ENCODE results near the gene NLRP3.
"Not testable (repeated sequence)": the region's sequence is repeated elsewhere in the genome, so short reads cannot be mapped to it uniquely, and the experiment has no call there.

NLRP3 gene

DNA sequence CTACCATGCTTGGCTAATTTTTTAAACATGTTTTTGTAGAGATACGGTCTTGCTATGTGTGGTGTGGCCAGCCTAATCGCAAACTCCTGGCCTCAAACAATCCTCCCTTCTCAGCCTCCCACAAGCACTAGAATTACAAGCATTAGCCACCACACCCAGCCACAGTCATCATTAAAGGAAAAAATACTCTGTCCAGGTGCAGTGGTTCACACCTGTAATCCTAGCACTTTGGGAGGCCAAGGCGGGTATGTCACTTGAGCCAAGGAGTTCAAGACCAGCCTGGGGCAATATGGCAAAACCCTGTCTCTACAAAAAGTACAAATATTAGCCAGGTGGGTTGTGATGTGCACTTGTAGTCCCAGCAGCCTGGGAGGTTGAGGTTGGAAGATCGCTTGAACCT lies 25.0 kb upstream of the NLRP3 start:
- no peak for DNase-seq (ENCODE audit: low read depth in 3 of 3)

DNA sequence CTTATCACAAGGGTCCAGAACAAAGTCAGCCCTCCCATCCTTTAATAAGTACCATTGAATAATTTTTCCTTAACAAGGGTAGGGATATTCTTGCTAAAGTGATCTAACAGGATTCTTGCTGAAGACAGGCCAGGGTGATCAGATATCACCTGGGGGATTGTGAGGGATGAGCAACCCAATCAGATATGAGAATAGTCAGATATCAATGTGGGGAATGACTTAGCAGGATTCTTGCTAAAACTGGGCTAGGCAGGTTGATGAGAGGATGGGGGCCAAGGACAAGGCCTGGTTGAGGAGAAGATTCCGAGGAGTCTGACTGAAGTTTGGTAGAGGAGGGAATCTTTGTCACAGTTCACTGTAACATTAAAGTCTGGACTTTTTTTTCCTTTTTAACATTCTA lies 23.9 kb upstream of the NLRP3 start:
- no peak for DNase-seq (ENCODE audit: low read depth in 3 of 3)

DNA sequence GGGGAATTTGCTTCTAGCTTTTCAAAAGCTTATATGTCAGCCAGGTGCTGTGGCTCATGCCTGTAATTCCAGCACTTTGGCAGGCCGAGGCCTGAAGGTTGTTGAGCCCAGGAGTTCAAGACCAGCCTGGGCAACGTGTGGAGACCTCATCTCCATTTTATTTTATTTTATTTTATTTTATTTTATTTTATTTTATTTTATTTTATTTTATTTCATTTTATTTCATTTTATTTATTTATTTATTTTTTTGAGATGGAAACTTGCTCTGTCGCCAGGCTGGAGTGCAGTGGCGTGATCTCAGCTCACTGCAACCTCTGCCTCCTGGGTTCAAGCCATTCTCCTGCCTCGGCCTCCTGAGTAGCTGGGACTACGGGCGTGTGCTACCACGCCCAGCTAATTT lies 20.9 kb upstream of the NLRP3 start:
- DNase-seq (ENCODE audit: low read depth in 3 of 3): not testable (repeated sequence)

DNA sequence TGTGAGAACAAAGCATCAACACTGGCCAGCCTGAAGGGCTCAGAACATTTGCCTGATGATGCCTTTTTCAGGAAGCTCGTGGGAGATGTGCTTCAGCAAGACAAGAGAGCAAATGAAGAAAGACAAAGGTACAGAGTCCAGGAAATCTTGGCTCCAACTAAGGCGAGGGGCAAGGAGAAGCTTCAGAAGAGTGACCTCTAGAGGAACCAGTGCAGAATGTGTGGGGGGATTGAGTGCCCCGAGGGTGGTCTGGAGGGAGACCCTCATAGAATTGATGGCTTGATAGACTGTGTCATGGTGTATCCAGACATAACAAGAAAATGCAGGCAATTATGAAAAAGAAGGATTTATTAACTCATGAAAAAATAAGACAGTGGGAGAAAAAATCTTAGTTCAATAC lies 15.3 kb upstream of the NLRP3 start:
- no peak for DNase-seq (ENCODE audit: low read depth in 3 of 3)

GRCh38 chr1:247401310-247402119 lies 14.5 kb upstream of the NLRP3 start:
- DNase-seq (ENCODE audit: low read depth in 3 of 3): no peak

- DNase-seq (ENCODE audit: low read depth in 3 of 3): no peak
Observed at GRCh38 chr1:247402120-247402675, 13.8 kb upstream of the NLRP3 start.

DNA sequence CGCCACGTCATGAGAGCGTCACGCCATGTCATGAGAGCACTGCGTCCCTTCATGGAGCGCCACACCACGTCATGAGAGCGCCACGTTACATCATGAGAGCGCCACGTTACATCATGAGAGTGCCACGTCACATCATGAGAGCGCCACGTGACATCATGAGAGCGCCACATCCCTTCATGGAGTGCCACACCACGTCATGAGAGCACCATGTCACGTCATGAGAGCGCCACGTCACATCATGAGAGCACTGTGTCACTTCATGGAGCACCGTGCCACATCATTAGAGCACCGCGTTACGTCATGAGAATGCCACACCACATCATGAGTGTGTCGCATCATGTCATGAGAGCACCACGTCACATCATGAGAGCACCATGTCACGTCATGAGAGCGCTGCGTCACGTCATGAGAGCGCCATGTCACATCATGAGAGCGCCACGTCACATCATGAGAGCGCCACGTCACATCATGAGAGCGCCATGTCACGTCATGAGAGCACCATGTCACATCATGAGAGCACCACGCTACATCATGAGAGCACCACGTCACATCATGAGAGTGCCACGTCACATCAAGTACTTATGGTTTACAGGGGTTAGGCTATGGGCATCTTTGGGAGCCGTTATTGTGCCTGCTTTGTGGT lies 9.8 kb upstream of the NLRP3 start:
- no peak for DNase-seq (ENCODE audit: low read depth in 3 of 3)

- DNase-seq (ENCODE audit: low read depth in 3 of 3): peak in 2 of 3 experiments; percentile 42 to 75
Observed at GRCh38 chr1:247407180-247407616, 8.8 kb upstream of the NLRP3 start.

DNA sequence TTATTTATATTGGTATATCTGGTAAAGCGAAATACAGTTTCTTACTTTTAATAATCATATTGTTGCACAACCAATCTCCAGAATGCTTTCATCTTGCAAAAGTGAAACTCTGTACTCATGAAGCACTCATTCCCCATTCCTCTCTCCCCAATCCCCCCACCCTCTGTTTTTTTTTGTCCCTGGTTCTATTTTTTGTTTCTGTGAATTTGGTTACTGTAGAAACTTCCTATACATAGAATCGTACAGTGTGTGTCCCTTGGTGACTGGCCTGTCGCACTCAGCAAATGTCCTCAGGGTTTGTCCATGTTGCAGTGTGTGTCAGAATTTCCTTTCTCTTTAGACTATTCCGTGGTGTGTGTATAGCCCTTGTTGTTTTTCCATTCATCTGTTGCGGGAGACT lies 7.9 kb upstream of the NLRP3 start:
- DNase-seq (ENCODE audit: low read depth in 3 of 3): no peak

DNA sequence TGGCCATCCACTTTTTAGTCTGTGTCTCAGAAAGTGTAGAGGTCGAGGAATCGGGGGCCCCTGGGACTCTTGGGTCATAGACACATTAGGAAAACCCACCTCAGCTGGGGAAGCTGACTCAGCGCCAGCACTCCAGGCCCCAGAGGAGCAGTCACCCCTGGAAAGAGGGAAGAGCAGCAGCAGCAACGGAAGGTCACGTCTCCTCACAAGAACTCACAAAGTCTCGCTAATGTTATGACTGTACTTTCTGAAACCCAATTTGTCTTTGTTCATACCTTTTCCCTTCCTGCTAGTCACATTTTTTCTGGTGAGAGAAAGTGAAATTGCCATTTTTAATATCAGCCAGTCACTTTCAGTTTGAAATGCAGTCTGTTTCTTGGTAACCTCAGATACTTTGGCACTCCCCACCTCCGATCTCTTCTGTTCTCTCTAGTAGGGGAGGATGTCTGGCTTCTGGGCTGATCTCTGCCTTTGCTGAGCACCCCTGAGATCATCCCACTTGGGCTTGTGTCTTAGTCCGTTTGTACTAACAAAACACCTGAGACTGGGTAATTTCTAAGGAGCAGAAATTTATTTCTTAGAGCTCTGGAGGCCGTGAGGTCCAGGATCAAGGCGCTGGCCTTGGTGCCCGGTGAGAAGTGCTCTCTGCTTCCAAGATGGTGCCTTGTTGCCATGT lies 6.0 kb upstream of the NLRP3 start:
- peak in 1 of 3 experiments; percentile 54 for DNase-seq (ENCODE audit: low read depth in 3 of 3)

DNA sequence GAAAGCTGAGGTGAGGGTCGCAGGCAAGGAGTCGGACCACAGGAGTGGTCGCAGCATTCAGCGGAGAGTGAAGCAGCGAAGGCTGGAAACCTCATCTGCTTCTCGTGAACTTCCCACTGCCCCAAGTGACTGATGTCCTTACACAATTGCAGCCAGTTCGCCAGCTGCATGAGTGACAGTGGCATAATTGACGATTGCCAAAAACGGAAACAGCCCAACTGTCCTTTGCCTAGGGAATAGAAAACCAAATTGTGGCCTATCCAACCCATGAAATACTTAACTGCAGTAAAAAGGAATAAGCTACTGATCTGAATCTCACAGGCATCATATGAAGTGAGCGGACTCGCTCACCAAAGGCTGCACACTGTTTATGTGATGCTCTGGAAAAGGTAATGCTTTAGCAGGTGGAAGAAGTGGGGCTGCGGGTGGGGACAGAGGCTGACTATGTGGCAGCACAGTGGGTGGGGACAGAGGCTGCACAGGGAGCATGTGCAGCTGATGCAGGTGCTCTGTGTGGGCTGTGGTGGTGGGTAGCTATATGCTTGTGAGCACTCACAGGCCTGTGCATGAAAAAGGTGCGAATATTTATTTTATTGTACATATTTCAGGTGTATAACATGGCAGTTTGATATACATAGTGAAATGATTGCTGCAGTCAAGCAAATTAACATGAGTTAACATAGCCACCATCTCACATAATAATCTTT lies 4.2 kb upstream of the NLRP3 start:
- DNase-seq (ENCODE audit: low read depth in 3 of 3): no peak

- no peak for DNase-seq (ENCODE audit: low read depth in 3 of 3)
Observed at GRCh38 chr1:247417831-247418230, 1.9 kb downstream of the NLRP3 start.

DNA sequence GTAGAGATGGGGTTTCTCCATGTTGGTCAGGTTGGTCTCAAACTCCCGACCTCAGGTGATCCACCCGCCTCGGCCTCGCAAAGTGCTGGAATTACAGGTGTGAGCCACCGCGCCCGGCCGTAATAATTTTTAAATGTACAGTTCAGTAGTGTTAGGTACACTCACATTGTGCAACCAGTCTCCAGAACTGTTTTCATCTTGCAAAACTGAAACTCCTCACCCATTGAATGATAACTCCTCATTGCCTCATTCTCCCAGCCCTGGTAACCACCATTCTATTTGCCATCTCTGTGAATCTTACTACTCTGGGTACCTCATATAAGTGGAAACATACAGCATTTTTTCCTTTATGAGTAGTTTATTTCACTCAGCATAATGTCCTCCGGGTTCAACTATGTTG lies 3.4 kb downstream of the NLRP3 start:
- DNase-seq (ENCODE audit: low read depth in 3 of 3): no peak

DNA sequence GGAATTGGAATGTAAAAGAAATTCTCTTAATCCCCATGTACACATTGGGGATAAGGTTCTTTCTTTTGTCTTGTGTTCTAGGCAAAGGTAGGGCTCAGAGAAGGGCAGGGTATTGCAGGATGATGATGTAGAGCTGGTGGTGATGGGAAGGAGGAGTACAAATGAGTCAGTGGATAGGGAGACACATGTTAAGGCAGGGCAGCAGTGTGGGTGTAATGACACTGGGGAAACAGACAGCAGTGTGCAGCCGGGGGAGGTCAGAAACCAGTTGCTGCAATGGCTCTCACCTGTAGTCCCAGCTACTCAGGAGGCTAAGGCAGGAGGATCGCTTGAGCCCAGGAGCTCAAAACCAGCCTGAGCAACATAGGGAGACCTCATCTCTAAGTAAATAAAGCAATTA lies 5.1 kb downstream of the NLRP3 start:
- DNase-seq (ENCODE audit: low read depth in 3 of 3): peak in 1 of 3 experiments; percentile 37

DNA sequence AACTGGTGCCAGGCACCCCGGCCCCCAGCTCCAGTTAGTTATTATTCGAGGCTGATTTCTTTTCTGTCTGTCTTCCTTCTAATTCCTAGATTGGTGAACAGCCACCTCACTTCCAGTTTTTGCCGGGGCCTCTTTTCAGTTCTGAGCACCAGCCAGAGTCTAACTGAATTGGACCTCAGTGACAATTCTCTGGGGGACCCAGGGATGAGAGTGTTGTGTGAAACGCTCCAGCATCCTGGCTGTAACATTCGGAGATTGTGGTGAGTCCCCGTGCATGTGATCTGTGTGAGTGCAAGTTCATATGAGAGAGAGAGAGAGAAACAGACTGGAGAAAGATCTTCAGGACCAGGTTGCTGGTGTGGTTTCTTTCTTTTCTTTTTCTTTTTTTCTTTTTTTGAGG lies 13.5 kb downstream of the NLRP3 start:
- no peak for DNase-seq (ENCODE audit: low read depth in 3 of 3)

- DNase-seq (ENCODE audit: low read depth in 3 of 3): no peak
Observed at GRCh38 chr1:247430434-247430833, 14.5 kb downstream of the NLRP3 start.

DNA sequence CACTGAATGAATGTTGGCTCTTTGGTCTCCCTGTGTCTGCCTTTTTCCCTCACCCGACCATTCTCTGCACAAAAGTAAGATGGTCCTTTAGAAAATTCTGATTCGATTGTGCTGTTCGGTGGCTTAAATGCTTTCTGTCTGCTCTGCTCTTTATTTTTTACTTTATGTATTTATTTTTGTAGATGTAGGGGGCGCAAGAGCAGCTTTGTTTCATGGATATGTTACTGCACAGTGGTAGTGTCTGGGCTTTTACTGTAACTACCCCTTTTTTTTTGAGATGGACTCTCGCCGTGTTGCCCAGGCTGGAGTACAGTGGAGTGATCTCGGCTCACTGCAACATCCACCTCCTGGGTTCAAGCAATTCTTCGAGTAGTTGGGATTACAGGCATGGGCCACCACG lies 15.7 kb downstream of the NLRP3 start:
- no peak for DNase-seq (ENCODE audit: low read depth in 3 of 3)

DNA sequence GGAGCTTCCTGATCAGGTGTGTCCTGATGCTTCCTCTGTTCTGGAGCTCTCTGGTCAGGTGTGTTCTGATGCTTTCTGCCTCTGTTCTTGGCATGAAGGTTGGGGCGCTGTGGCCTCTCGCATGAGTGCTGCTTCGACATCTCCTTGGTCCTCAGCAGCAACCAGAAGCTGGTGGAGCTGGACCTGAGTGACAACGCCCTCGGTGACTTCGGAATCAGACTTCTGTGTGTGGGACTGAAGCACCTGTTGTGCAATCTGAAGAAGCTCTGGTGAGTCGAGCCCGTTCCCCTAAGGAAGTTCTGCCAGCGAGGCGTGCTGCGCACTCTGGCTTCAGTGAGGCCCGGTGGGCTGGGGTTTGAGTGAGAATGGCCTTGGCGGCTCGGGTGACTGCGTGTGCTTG lies 18.0 kb downstream of the NLRP3 start:
- DNase-seq (ENCODE audit: low read depth in 3 of 3): no peak

DNA sequence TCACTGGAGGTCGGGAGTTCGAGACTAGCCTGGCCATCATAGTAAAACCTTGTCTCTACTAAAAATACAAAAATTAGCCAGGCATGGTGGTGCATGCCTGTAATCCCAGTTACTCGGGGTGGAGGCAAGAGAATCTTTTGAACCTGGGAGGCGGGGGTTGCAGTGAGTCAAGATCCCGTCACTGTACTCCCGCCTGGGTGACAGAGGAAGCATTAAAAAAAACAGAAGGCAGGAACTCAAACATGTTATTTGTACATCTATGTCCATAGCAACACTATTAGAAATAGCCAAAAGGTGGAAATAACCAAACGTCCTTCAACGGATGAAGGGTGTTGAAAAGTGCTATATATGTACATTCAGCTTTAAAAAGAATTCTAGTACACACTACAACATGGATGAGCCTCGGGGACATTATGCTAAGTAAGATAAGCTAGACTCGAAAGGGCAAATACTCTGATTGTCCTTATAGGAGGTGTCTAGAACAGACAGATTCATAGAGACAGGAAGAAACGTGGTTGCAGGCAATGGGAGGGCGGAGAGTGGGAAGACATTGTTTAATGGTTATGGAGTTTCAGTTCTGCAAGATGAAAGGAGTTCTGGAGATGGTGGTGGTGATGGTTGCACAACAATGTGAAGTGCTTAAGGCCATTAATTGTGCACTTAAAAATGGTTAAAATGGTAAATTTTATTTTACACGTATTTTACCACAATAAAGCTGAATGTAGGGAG lies 19.2 kb downstream of the NLRP3 start:
- DNase-seq (ENCODE audit: low read depth in 3 of 3): no peak

DNA sequence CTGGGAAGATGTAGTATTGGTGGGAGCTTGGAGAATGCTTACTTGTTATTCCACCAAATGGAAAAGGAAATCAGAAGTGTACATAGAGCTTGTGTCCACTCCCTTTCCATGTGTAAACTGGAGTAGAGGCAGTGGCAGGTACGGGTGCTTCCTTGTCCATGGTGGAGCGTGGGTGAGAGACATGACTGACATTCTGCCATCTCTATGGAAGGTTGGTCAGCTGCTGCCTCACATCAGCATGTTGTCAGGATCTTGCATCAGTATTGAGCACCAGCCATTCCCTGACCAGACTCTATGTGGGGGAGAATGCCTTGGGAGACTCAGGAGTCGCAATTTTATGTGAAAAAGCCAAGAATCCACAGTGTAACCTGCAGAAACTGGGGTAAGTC lies 19.8 kb downstream of the NLRP3 start:
- no peak for DNase-seq (ENCODE audit: low read depth in 3 of 3)
